H1 (cell line): ENCODE measurements around the gene MYO15A.

ENCODE experiments used
- NRF1 ChIP-seq: IDR thresholded peaks from 2 replicates; pipeline ENCODE4 v1.6.1; 2011; ENCODE audit warnings: mild to moderate bottlenecking, low read depth, low read length, improper control_type of control experiment
- POLR2AphosphoS5 ChIP-seq: IDR thresholded peaks from 2 replicates; pipeline ENCODE4 v1.6.1; 2011; ENCODE audit warnings: low read depth, low read length
- TF ChIP-seq, protein P1 (sequence below), 3 experiments: IDR thresholded peaks; 1 replicate in 2 of 3; 2 replicates in 1 of 3; pipeline versions ENCODE4 v1.5.1 to v1.6.1; 2011; ENCODE audit warnings: low read length in 3 of 3, mild to moderate bottlenecking in 3 of 3, inconsistent platforms in 2 of 3, low read depth in 1 of 3, moderate library complexity in 1 of 3; ENCODE audit not compliant: insufficient read depth in 1 of 3; ENCODE audit errors: control extremely low read depth in 1 of 3

- TF ChIP-seq, protein P1, sequence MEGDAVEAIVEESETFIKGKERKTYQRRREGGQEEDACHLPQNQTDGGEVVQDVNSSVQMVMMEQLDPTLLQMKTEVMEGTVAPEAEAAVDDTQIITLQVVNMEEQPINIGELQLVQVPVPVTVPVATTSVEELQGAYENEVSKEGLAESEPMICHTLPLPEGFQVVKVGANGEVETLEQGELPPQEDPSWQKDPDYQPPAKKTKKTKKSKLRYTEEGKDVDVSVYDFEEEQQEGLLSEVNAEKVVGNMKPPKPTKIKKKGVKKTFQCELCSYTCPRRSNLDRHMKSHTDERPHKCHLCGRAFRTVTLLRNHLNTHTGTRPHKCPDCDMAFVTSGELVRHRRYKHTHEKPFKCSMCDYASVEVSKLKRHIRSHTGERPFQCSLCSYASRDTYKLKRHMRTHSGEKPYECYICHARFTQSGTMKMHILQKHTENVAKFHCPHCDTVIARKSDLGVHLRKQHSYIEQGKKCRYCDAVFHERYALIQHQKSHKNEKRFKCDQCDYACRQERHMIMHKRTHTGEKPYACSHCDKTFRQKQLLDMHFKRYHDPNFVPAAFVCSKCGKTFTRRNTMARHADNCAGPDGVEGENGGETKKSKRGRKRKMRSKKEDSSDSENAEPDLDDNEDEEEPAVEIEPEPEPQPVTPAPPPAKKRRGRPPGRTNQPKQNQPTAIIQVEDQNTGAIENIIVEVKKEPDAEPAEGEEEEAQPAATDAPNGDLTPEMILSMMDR (IDR thresholded peaks at IDR 0.05; ENCODE audit: control extremely low read depth in 1 of 3, insufficient read depth in 1 of 3, low read depth in 1 of 3, low read length in 3 of 3) = no peak
- TF ChIP-seq POLR2AphosphoS5 (no peak), NRF1 (no peak)
Observed at GRCh38 chr17:18065546-18065945, 43.0 kb upstream of the MYO15A start.
